Esophagus squamous epithelium (tissue), 5 donors: ENCODE results near the gene RCL1. TPM values are rescaled to one million over a fixed set of nuclear protein-coding genes. Genes with fewer than 3 reads are reported as not detected.
A peak's percentile ranks its signal among the peaks of the same experiment; 100 is the strongest.
"Not testable (repeated sequence)": the region's sequence is repeated elsewhere in the genome, so short reads cannot be mapped to it uniquely, and the experiment has no call there.

Experiments used
- DNase-seq: peaks from one replicate; lab custom pipeline; 2025; lab: John Stamatoyannopoulos, UW
- H3K27ac ChIP-seq, 4 donors: fragments of 200-600 bp; sonication (generic); one replicate each; pipeline ENCODE4 v1.5.1; 2016 to 2019; ENCODE audit warnings: mild to moderate bottlenecking in 1 of 4
- H3K27me3 ChIP-seq, 4 donors: fragments of 200-600 bp; sonication (generic); 1 replicate in 3 of 4; 2 replicates in 1 of 4; pipeline versions ENCODE4 v1.5.1 to v1.6.0; 2017 to 2021; ENCODE audit warnings: antibody characterized with exemption in 1 of 4
- H3K36me3 ChIP-seq, 3 donors: fragments of 200-600 bp; sonication (generic); one replicate each; pipeline ENCODE4 v1.5.1; 2016 to 2019
- H3K4me1 ChIP-seq, 3 donors: fragments of 200-600 bp; sonication (generic); one replicate each; pipeline ENCODE4 v1.5.1; 2017 to 2019
- H3K4me3 ChIP-seq, 4 donors: fragments of 200-600 bp; sonication (generic); 1 replicate in 3 of 4; 2 replicates in 1 of 4; pipeline ENCODE4 v1.5.1; 2016 to 2019; ENCODE audit warnings: mild to moderate bottlenecking in 2 of 4, moderate library complexity in 1 of 4
- H3K9me3 ChIP-seq, 3 donors: fragments of 200-600 bp; sonication (generic); one replicate each; pipeline ENCODE4 v1.5.1; 2016 to 2019
- CTCF ChIP-seq, 6 experiments: fragments of 450-650 bp in 4 of 6; fragments of 200-600 bp in 2 of 6; sonication (generic) in 2 of 6; IDR thresholded peaks; one replicate each; pipeline ENCODE4 v1.5.1; 2016 to 2019; ENCODE audit warnings: antibody characterized with exemption in 6 of 6, mild to moderate bottlenecking in 4 of 6, moderate library complexity in 4 of 6
- POLR2A ChIP-seq, 4 donors: fragments of 450-650 bp; IDR thresholded peaks; one replicate each; pipeline ENCODE4 v1.6.1; 2017; ENCODE audit warnings: antibody characterized with exemption in 4 of 4, mild to moderate bottlenecking in 4 of 4, moderate library complexity in 3 of 4
- WGBS, 2 donors: methylation state at CpG; one replicate each; pipeline ENCODE4 v1.1.5; 2018; 5-methylcytosine and 5-hydroxymethylcytosine counted together
- intact Hi-C: fragments of 100-400 bp; cut with DNase I; formaldehyde crosslinking; loops from one replicate; pipeline ENCODE4 v1.15.0; 2022
- total RNA-seq, 4 donors: library from RNA; depleted of rRNA; stranded (reverse); fragments of >200 nt; gene quantifications; one replicate each; pipeline ENCODE4 v1.1.0, GENCODE V29; 2016
- donor health status: DM: yes; HTN: yes; CAD: no.

Gene RCL1
- total RNA-seq, 4 donors from 2014 or later: 13.8 to 28.0 (median 16.5) TPM

- WGBS, 2 donors: 36 to 41% methylated on average over 8 of the region's 8 CpGs
- no peak for DNase-seq
- Histone ChIP-seq H3K4me3 (no peak overlapping the region), H3K36me3 (no peaks in the 10 kb centered on the region), H3K27me3 (peaks cover 0 to 4% (median 0%) of the 10 kb centered on the region in 4 donors), H3K4me1 (no peaks in the 10 kb centered on the region), H3K27ac (no peak overlapping the region), H3K9me3 (no peaks in the 10 kb centered on the region)
- no peak for TF ChIP-seq POLR2A (IDR thresholded peaks at IDR 0.05)
- TF ChIP-seq CTCF (IDR thresholded peaks at IDR 0.05): peak in 4 of 6 experiments; percentile 45 to 60 (median 52)
- intact Hi-C loops: loop anchor here (10.0 kb wide), 1 partner anchor 245 kb away; no protein-coding TSS in a partner anchor
Measured at GRCh38 chr9:4750023-4750673, 42.6 kb upstream of the RCL1 start.

GRCh38 chr9:4754530-4754929, 38.2 kb upstream of the RCL1 start:
- DNase-seq: not testable (repeated sequence)
- intact Hi-C loops: loop anchor here (10.0 kb wide), 1 partner anchor 240 kb away; no protein-coding TSS in a partner anchor

GRCh38 chr9:4755026-4755609, 37.6 kb upstream of the RCL1 start:
- Histone ChIP-seq H3K27me3 (peaks cover 0 to 4% (median 0%) of the 10 kb centered on the region in 4 donors), H3K36me3 (no peaks in the 10 kb centered on the region), H3K9me3 (no peaks in the 10 kb centered on the region), H3K27ac (no peak overlapping the region), H3K4me3 (no peak overlapping the region), H3K4me1 (no peaks in the 10 kb centered on the region)
- TF ChIP-seq POLR2A (IDR thresholded peaks at IDR 0.05): no peak
- TF ChIP-seq CTCF (IDR thresholded peaks at IDR 0.05): no peak
- intact Hi-C loops: loop anchor here (10.0 kb wide), 1 partner anchor 240 kb away; no protein-coding TSS in a partner anchor
- WGBS, 2 donors: 49 to 63% methylated on average over 4 to 5 of the region's 5 CpGs
- DNase-seq: no peak

More at GRCh38 chr9:4754530-4754929, 38.2 kb upstream of the RCL1 start:
- not testable (repeated sequence) for H3K4me3 ChIP-seq, H3K9me3 ChIP-seq, H3K36me3 ChIP-seq, H3K27me3 ChIP-seq, H3K4me1 ChIP-seq, H3K27ac ChIP-seq

GRCh38 chr9:4756420-4756819, 36.3 kb upstream of the RCL1 start:
- H3K27me3 ChIP-seq: peaks cover 0 to 1% (median 0%) of the 10 kb centered on the region in 4 donors
- no peaks in the 10 kb centered on the region for H3K9me3 ChIP-seq
- no peak for DNase-seq
- TF ChIP-seq POLR2A (IDR thresholded peaks at IDR 0.05): no peak
- no peak for TF ChIP-seq CTCF (IDR thresholded peaks at IDR 0.05)
- no peaks in the 10 kb centered on the region for H3K36me3 ChIP-seq
- H3K4me1 ChIP-seq: no peaks in the 10 kb centered on the region
- H3K4me3 ChIP-seq: no peak overlapping the region
- intact Hi-C loops: loop anchor here (10.0 kb wide), 1 partner anchor 238 kb away; no protein-coding TSS in a partner anchor
- WGBS, 2 donors: 79 to 93% methylated on average over 4 of the region's 4 CpGs
- H3K27ac ChIP-seq: no peak overlapping the region

GRCh38 chr9:4760122-4760521, 32.6 kb upstream of the RCL1 start:
- Histone ChIP-seq H3K27ac (no peak overlapping the region), H3K9me3 (no peaks in the 10 kb centered on the region), H3K36me3 (no peaks in the 10 kb centered on the region), H3K4me3 (no peak overlapping the region), H3K27me3 (peaks cover 0 to 11% (median 0%) of the 10 kb centered on the region in 4 donors), H3K4me1 (peaks cover 8 to 13% (median 13%) of the 10 kb centered on the region in 3 donors)
- no peak for DNase-seq
- WGBS, 2 donors: 72 to 81% methylated on average over 3 of the region's 3 CpGs
- TF ChIP-seq POLR2A (IDR thresholded peaks at IDR 0.05): no peak
- no peak for TF ChIP-seq CTCF (IDR thresholded peaks at IDR 0.05)
- intact Hi-C loops: no loop called here
